Activated CD8-positive, alpha-beta memory T cell treated with anti-CD3 and anti-CD28 coated beads, Interleukin-2, amount 50 U/mL, for 24 hours (primary cell): ENCODE results near the gene ADAMTSL1.

Experiments used
- DNase-seq: peaks from one replicate; pipeline ENCODE4 v3.0.0-alpha.2; 2020; ENCODE audit errors: extremely low read depth

ADAMTSL1 gene

GRCh38 chr9:18499062-18499461, 25.1 kb downstream of the ADAMTSL1 start:
- DNase-seq, result no peak

- no peak for DNase-seq
These were observed 26.0 kb downstream of the ADAMTSL1 start for GRCh38 chr9:18499980-18500379.

GRCh38 chr9:18500451-18500850, 26.5 kb downstream of the ADAMTSL1 start:
- no peak for DNase-seq

GRCh38 chr9:18501949-18502348, 28.0 kb downstream of the ADAMTSL1 start:
- no peak for DNase-seq

- DNase-seq, result no peak
These were observed 28.6 kb downstream of the ADAMTSL1 start for GRCh38 chr9:18502546-18502945.

- DNase-seq, result no peak
These were observed 30.8 kb downstream of the ADAMTSL1 start for GRCh38 chr9:18504707-18505106.

- DNase-seq, result no peak
These were observed 33.2 kb downstream of the ADAMTSL1 start for GRCh38 chr9:18507151-18507550.

- DNase-seq, result no peak
These were observed 42.6 kb downstream of the ADAMTSL1 start for GRCh38 chr9:18516514-18516913.

GRCh38 chr9:18516965-18517364, 43.0 kb downstream of the ADAMTSL1 start:
- no peak for DNase-seq

- DNase-seq, result no peak
These were observed 46.6 kb downstream of the ADAMTSL1 start for GRCh38 chr9:18520416-18521047.

- no peak for DNase-seq
These were observed 52.7 kb downstream of the ADAMTSL1 start for GRCh38 chr9:18526685-18527084.

GRCh38 chr9:18531136-18532065, 57.4 kb downstream of the ADAMTSL1 start:
- DNase-seq, result no peak

- DNase-seq, result no peak
These were observed 60.7 kb downstream of the ADAMTSL1 start for GRCh38 chr9:18534611-18535010.

- no peak for DNase-seq
These were observed 62.6 kb downstream of the ADAMTSL1 start for GRCh38 chr9:18536554-18536953.

GRCh38 chr9:18539203-18539693, 65.3 kb downstream of the ADAMTSL1 start:
- DNase-seq, result no peak

- no peak for DNase-seq
These were observed 69.0 kb downstream of the ADAMTSL1 start for GRCh38 chr9:18542837-18543405.

GRCh38 chr9:18543406-18544192, 69.6 kb downstream of the ADAMTSL1 start:
- no peak for DNase-seq

- no peak for DNase-seq
These were observed 70.5 kb downstream of the ADAMTSL1 start for GRCh38 chr9:18544456-18544855.

GRCh38 chr9:18545636-18546360, 71.8 kb downstream of the ADAMTSL1 start:
- no peak for DNase-seq

GRCh38 chr9:18548456-18548855, 74.5 kb downstream of the ADAMTSL1 start:
- no peak for DNase-seq

- DNase-seq, result no peak
These were observed 75.8 kb downstream of the ADAMTSL1 start for GRCh38 chr9:18549772-18550171.
